GM21447 (cell line): ENCODE results near the gene RAD17.
"Not testable (repeated sequence)": the region's sequence is repeated elsewhere in the genome, so short reads cannot be mapped to it uniquely, and the experiment has no call there.

Experiments
- ATAC-seq: cut with Tn5 transposase; IDR thresholded peaks from one replicate; pipeline ENCODE4 v1.9.1; 2021; ENCODE audit not compliant: unreplicated experiment

RAD17 gene

DNA sequence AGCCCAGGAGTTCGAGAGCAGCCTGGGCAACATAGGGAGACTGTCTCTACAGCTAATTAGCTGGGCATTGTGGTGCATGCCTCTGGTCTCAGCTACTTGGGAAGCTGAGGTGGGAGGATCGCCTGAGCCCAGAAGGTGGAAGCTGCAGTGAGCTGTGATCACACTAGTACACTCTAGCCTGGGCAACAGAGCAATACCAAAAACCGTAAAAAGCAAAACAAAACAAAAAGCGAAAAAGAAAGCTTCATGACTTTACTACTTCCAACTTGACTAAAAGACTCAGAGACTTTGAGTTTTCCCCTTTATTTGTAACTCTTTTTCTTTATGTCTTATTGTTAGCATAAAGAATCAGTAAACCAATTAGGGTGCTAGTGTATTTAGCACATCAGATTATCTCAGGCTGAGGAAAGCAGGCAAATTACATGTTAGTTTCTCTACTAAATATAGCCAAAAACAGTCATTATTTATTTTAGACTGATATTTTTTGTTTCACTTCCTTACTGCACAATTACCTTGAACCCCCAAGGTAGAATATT lies 5.4 kb downstream of the RAD17 start:
- peak; percentile 65 for ATAC-seq

DNA sequence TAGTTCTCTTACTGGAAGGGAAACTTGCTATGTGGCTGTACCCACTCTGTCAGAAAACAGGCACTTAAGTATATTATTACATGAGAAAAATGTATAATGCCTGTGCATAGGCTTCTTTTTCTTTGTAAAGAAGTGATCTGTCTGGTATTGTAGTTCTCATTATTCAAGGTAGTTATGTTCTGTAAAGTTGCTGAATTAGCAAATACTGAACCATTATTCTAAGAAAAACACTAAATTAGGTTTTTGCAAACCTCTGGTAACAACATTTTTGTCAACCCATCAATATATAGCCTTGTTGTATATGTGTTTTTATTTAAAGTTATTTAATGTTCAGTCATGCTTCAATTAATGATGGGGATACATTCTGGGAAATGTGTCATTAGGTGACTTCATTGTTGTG lies 8.8 kb downstream of the RAD17 start:
- ATAC-seq: no peak

DNA sequence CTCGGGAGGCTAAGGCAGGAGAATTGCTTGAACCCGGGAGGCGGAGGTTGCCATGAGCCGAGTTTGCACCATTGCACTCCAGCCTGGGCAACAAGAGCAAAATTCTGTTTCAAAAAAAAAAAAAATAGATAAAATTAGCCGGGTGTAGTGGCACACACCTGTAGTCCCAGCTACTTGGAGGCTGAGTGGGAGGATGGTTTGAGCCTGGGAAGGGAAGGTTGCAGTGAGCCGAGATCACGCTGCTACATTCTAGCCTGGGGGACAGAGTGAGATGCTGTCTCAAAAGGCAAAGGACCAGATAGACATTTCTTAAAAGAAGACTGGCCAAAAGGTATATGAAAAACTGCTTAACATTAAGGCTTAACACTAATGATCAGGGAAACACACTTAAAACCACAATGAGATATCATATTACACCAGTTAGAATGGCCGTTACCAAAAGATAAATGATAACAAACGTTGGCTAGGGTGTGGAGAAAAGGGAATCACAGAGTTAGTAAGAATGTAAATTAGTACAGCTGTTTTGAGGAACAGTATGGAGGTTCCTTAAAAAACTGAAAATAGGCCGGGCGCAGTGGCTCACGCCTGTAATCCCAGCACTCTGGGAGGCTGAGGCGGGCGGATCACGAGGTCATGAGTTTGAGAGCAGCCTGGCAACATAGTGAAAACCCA lies 35.2 kb downstream of the RAD17 start:
- ATAC-seq: no peak

DNA sequence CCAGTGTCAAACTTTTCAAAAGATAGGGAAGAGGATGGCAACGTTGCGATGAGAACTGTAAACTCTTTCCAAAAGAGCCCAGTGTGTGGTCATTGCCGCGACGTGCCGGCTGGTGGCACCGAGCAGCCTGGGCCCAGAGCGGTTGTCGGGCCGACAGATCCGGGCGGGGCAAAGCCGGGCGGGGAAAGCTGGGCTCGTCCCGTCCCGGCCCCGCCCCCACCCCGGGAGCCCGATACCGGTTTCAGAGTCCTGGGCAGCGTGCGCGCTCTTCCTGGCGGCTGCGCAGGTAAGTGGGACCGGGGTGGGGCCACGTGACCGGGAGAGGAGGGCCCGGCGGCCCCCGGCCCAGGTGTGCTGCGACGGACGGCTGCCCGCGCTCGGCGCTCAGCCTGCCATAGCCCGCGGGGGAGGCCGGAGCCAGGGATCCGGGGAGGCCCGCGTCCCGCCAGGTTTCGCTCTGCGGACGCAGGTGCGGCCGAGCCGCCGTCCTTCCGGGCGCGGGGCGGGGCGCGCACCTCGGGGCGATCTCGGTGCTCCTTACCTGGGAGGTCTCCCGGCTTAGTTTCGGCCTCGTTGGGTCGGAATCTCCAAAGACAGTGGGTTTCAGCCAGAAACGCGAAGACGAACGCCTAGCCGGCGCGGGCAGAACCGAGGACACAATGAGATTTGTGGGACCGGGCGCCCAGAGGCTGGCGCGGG lies 45.4 kb downstream of the RAD17 start, which contains the start of gene MARVELD2:
Gene MARVELD2, plus strand, starts transcription at position 232 of the 699 bp plus-strand sequence. CDS start 4,270 bp downstream, outside the sequence.
- peak; percentile 62 for ATAC-seq

DNA sequence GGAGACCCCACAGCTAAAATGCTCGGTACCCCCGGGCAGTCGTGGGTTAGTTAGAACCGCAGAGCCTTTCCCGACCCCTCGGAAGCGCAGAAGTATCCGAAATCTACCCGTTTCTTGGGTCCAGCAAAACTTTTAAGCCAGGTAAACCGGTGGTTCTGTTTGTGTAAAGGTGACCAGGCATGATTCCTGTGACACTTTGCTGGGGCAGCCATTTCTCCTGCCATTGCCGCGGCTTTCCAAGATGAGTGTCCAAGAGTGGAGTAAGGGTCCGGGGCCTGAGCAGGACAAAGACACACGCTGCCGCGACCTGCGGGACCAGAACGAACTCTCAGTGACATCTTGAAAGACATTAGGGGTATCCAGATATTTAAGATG lies 46.0 kb downstream of the RAD17 start:
- no peak for ATAC-seq

DNA sequence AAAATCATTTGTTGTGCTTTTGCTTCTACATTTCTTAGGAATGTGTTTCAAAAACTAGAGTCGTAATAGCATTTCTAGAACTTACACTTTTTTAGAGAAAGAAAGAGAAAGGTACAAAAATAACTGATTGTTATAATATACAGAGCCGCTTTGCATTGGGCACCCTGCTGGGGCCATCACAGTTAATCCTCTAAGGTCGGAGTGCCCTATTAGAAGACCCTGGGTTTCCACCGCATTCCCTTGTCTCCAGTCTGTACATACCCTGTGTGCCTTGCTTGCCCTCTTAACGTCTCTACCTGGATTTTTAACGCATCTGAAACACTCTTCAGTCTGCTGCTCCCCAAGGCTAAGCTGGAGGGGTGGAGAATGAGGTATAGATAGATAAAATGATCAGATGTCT lies 46.6 kb downstream of the RAD17 start:
- ATAC-seq: no peak

DNA sequence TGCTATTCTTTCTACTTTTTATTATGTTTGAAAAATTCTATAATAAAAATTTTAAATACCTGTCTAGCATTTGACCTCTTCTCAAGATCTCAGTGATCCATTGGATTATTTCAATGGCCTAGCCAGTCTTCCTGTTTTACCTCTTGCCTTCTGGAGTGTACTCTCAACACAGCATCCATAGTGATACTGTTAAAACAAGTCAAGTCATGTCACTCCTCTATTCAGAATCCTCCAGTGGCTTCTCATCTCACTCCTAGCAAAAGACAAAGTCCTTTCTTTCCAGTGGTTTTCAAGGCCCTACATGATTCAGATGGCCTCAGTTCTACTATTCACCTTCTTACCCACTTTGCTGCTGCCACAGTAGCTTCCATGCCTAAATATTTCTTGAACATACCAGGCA lies 47.1 kb downstream of the RAD17 start:
- no peak for ATAC-seq

DNA sequence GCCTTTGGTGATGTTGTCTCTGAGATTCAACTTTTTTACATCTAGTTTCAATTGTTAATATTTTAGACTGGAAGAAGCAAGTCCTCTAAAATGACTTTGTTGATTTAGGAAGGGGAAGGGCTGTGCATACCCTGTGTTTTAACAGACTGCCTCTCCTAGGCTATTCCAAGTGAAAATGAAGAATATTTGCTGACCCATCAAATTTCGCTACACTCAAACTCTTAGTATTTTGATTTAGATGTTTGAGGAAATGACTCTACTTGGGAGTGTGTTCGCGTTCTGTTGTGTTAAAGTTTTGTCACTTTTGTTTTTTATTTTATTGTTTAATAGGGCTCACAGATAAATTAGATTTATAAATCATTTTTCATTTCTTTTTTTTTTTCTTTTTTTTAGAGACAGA lies 48.9 kb downstream of the RAD17 start:
- no peak for ATAC-seq

DNA sequence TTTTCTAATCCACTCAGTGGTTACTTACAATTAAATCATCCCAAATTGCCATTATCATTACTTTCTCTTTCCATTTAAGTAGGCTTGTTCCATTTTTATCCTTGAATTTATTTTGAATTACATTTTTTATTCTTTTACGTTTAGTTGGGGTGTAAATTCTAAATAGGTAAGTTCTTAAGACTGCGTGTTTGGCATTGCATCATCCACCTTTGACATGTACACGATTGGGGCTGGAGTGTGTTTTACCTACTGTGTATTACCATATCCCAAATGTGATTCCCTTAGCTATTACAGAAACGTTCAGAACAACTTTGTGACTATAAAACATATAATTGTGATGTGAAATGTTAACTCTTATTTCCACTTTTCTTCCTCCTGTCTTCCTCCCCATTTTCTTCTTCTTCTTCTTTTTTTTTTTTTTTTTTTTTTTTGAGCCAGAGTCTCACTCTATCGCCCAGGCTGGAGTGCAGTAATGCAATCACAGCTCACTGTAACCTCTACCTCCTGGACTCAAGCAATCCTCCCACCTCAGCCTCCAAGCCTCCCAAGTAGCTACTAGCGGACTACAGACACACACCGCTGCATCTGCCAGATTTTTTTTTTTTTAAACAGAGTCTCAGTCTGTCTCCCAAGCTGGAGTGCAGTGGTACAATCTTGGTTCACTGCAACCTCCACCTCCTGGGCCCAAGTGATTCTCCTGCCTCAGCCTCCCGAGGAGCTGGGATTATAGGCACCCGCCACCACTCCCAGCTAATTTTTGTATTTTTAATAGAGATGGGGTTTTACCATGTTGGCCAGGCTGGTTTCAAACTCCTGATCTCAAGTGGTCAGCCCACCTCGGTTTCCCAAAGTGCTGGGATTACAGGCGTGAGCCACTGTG lies 62.0 kb downstream of the RAD17 start:
- no peak for ATAC-seq

DNA sequence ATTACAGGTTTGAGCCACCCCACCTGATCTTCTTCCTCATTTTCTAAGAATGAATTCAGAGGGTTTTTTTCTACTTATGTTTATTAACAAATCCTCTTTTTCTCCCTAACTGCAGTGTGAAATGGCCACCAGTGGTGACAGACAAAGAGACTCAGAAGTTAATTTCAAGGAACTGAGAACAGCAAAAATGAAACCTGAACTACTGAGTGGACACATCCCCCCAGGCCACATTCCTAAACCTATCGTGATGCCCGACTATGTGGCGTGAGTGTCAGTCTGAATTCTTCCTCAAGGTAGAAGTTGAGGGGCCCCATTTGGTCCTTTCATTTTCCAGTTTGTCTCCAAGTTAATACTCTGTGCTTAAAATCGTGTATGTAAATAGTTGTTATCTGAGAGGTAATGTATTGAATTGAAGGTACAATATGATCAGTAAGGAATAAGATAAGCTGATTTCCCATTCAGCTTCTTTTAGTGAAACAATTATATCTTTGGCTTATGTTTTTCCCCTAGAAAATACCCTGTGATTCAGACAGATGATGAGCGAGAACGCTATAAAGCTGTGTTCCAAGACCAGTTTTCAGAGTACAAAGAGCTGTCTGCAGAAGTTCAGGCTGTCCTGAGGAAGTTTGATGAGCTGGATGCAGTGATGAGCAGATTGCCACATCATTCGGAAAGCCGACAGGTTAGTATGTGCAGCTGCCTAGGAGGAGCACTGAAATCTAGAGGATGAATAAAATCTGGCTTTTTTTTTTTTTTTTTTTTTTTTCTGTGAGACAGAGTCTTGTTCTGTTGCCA lies 63.0 kb downstream of the RAD17 start:
- ATAC-seq: peak; percentile 77

DNA sequence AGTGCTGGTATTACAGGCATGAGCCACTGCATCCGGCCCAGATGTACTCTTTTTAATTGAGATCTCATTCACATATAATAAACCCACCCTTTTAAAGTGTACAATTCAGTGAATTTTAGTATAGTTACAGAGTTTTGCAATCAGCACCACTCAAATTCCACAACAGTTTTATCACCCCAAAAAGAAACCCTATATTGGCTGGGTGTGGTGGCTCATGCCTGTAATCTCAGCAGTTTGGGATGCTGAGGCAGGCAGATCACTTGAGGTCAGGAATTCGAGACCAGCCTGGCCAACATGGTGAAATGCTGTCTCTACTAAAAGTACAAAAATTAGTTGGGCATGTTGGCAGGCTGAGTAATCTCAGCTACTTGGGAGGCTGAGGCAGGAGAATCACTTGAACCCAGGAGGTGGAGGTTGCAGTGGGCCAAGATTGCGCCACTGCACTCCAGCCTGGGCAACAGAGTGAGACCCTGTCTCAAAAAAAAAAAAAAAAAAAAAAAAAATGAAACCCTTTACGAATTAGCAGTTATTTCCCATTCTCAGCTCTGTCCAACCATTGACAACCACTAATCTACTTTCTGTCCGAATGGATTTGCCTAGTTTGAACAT lies 65.8 kb downstream of the RAD17 start:
- ATAC-seq: not testable (repeated sequence)

DNA sequence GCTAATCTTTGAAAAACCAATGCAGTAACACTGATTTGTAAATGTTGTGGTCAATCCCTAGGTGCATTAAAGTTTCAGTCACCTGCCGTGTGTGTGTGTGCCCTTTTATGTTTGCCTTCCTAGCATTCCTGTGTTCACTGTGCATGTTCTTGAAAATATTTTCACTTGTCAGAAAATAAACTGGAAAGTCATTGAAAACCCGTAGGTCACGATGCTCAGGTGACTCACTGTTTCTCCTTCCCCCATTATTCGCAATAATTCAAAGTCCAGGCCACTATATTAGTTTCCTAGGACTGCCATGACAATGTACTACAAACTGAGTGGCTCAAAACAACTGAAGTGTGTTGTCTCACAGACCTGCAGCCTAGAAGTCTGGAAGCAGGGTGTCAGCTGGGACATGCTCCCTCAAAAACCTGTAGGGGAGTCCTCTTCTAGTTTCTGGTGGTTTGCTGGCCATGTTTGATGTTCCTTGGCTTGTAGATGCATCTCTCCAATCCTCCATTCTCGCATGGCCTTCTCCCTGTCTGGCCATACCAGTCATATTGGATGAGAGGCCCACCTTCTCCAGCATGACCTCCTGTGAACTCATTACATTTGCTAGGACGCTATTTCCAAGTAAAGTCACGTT lies 74.6 kb downstream of the RAD17 start:
- no peak for ATAC-seq

DNA sequence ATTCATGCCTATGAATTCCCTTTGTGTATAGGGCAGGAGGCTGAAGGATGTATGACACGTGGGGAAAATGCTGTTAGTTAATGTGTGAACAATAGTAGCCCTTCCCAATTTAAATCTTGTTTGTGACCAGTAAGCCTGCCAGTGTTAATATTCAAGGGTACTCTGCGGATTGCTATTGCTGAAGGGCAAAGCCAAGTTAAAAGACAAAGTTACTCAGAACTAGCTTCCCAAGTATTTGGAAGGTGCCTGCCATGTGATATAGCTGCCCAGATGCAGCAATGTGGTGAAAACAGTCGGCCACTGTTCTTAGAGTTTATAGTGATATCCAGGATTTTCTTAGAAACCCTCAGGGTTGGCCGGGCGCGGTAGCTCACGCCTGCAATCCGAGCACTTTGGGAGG lies 79.9 kb downstream of the RAD17 start:
- ATAC-seq: no peak

DNA sequence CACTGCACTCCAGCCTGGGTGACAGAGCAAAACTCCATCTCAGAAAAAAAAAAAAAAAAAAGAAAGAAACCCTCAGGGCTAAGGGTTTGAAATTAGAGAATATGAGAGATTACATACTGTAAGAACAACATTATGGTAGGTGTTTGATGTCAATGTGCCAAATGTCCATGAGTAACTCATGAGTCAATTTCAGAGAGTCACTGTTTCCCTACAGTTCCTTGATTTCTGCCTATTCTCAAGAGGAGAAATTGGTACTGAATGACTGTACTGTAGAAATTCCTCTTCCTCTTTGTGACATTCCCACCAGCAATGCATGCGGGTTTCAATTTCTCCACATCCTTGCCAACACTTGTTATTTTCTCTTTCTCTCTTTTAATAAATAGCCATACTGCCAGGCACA lies 80.5 kb downstream of the RAD17 start:
- no peak for ATAC-seq

DNA sequence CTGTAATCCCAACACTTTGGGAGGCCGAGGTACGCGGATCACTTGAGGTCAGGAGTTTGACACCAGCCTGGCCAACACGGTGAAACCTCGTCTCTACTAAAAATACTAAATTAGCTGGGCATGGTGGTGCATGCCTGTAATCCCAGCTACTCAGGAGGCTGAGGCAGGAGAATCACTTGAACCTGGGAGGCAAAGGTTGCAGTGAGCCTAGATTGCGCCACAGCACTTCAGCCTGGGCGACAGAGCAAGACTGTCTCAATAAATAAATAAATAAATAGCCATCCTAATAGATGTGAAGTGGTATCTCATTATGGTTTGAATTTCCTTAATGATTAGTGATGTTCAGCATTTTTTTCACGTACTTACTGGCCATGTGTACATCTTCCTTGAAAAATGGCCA lies 80.9 kb downstream of the RAD17 start:
- ATAC-seq: not testable (repeated sequence)

DNA sequence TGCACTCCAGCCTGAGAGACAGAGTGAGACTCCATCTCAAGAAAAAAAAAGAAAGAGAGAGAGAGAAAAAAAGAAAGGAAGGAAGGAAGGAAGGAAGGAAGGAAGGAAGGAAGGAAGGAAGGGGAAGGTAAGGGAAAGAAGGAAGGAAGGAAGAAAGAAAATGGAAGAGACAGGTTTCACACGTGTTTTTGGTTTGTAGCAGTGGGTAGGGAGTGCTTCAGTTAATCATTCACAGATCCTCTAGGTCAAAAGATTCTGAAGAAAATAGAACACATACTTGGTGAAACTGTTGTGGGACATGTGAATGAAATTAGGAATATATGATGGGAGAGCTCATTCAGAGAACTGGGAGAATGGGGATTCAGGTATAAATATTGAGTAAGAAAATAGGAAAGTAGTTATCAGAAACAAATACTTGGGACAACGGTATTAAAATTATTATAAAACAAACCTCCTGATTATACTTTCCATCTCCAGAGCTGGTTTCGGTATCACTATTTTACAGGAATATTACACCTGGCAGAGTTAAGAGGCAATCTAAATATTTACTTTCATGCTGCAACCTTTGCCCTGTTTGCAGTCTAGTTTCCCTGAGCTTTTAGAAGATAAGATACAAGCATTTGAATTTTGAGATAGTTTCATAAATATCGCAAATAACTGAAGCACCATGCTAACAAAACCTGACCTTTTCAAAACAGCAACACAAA lies 82.5 kb downstream of the RAD17 start:
- no peak for ATAC-seq

DNA sequence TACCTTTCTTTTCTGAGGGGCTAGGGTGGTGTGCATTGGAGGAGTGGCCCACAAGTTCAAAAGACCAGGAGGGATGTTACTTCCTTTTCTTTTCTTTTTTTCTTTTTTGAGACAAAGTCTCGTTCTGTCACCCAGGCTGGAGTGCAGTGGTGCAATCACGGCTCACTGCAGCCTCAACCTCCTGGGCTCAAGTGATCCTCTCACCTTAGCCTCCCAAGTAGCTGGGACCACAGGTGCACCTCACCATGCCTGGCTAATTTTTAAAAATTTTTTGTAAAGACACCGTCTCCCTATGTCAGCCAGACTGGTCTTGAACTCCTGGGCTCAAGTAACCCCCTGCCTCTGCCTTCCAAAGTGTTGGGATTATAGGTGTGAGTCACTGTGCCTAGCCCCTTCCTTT lies 83.9 kb downstream of the RAD17 start:
- not testable (repeated sequence) for ATAC-seq

DNA sequence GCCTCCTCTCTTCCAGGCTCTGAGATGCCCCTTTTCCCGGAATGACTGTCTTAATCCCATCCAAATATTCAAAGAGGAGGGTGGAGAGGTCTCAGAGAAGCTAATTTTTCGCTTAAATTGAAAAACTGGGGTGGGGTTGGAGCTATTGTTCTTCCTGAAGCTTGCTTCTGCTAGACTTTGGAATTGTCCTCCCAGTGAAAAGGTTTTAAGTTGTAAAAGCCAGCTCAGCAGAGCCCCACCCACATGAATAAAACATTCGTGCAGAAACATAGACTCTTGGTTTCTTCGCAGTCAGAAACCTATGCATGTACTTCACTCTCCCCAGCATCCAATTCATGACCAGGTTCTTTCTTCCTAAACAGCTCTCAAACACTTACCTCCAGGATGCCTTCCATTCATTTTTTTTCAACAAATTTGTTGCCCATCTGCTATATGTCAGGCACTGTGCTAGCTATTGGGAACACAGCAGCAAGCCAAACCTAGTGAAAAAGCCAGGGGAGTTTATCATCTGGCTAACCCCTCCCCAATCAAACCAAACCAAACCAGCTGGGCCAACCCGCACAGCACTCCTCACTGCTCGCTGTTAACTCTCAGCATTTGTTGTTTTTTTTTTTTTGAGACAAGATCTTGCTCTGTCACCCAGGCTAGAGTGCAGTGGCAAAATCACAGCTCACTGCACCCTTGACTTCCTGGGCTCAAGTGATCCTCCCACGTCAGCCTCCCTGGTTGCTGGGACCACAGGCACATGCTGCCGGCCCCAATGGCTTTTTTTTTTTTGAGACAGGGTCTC lies 85.0 kb downstream of the RAD17 start:
- no peak for ATAC-seq
